ENCODE measurements around the gene DUSP16. TPM values are rescaled to one million over a fixed set of nuclear protein-coding genes. Genes with fewer than 3 reads are reported as not detected.

The DUSP16 gene
- total and polyA plus RNA-seq, 2 experiments from 2014 or later = 11.7 to 59.4 TPM

- no peak for DNase-seq (ENCODE audit: low spot score)
- Mint-ChIP-seq H3K4me3 (no peak overlapping the region), H3K9me3 (no peaks in the 10 kb centered on the region), H3K27ac (no peak overlapping the region), H3K4me1 (peaks cover 10% of the 10 kb centered on the region), H3K27me3 (ENCODE audit: insufficient read depth, low read depth, poor library complexity) (peaks cover under 1% of the 10 kb centered on the region), H3K36me3 (ENCODE audit: low read depth) (no peaks in the 10 kb centered on the region)
- 0 out of 2 replicates have a peak, but pooled peaks cover 4% of the 10 kb centered on the region for H3K4me1 ChIP-seq (ENCODE audit: insufficient read depth)
- no peaks in the 10 kb centered on the region for H3K9me2 ChIP-seq (ENCODE audit: insufficient read depth)
- no peaks in the 10 kb centered on the region for H3K79me2 ChIP-seq (replicated peaks; ENCODE audit: insufficient read depth)
- TF ChIP-seq STAT1 (IDR thresholded peaks at IDR 0.05; ENCODE audit: unreplicated experiment) = no peak
- TF ChIP-seq, protein P1, sequence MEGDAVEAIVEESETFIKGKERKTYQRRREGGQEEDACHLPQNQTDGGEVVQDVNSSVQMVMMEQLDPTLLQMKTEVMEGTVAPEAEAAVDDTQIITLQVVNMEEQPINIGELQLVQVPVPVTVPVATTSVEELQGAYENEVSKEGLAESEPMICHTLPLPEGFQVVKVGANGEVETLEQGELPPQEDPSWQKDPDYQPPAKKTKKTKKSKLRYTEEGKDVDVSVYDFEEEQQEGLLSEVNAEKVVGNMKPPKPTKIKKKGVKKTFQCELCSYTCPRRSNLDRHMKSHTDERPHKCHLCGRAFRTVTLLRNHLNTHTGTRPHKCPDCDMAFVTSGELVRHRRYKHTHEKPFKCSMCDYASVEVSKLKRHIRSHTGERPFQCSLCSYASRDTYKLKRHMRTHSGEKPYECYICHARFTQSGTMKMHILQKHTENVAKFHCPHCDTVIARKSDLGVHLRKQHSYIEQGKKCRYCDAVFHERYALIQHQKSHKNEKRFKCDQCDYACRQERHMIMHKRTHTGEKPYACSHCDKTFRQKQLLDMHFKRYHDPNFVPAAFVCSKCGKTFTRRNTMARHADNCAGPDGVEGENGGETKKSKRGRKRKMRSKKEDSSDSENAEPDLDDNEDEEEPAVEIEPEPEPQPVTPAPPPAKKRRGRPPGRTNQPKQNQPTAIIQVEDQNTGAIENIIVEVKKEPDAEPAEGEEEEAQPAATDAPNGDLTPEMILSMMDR (conservative IDR thresholded peaks at IDR 0.05; ENCODE audit: low read depth in 2 of 2) = no peak
- no peak for TF ChIP-seq ETS1 (IDR thresholded peaks at IDR 0.05)
- TF ChIP-seq, protein P2, sequence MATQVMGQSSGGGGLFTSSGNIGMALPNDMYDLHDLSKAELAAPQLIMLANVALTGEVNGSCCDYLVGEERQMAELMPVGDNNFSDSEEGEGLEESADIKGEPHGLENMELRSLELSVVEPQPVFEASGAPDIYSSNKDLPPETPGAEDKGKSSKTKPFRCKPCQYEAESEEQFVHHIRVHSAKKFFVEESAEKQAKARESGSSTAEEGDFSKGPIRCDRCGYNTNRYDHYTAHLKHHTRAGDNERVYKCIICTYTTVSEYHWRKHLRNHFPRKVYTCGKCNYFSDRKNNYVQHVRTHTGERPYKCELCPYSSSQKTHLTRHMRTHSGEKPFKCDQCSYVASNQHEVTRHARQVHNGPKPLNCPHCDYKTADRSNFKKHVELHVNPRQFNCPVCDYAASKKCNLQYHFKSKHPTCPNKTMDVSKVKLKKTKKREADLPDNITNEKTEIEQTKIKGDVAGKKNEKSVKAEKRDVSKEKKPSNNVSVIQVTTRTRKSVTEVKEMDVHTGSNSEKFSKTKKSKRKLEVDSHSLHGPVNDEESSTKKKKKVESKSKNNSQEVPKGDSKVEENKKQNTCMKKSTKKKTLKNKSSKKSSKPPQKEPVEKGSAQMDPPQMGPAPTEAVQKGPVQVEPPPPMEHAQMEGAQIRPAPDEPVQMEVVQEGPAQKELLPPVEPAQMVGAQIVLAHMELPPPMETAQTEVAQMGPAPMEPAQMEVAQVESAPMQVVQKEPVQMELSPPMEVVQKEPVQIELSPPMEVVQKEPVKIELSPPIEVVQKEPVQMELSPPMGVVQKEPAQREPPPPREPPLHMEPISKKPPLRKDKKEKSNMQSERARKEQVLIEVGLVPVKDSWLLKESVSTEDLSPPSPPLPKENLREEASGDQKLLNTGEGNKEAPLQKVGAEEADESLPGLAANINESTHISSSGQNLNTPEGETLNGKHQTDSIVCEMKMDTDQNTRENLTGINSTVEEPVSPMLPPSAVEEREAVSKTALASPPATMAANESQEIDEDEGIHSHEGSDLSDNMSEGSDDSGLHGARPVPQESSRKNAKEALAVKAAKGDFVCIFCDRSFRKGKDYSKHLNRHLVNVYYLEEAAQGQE (IDR thresholded peaks at IDR 0.05; ENCODE audit: unreplicated experiment) = no peak
- no peak for TF ChIP-seq CREB1 (CRISPR knock-in tag; IDR thresholded peaks at IDR 0.05; ENCODE audit: low read depth)
- no peak for TF ChIP-seq ZNF331 (CRISPR knock-in tag; IDR thresholded peaks at IDR 0.05; ENCODE audit: low read depth)
- TF ChIP-seq NANOG (IDR thresholded peaks at IDR 0.05; ENCODE audit: borderline replicate concordance) = no peak
- no peak for TF ChIP-seq EZH2 (IDR thresholded peaks at IDR 0.05; ENCODE audit: low read depth, unreplicated experiment)
- no peak for TF ChIP-seq JUNB (IDR thresholded peaks at IDR 0.05; ENCODE audit: unreplicated experiment)
- no peak for TF ChIP-seq ZNF114 (CRISPR knock-in tag; IDR thresholded peaks at IDR 0.05)
- no peak for TF ChIP-seq ZNF462 (CRISPR knock-in tag; IDR thresholded peaks at IDR 0.05)
- TF ChIP-seq EZH2phosphoT487 (IDR thresholded peaks at IDR 0.05; ENCODE audit: unreplicated experiment) = no peak
- TF ChIP-seq POLR2AphosphoS5 (IDR thresholded peaks at IDR 0.05; ENCODE audit: low read depth) = no peak
- no peaks in the 10 kb centered on the region for H3K36me3 ChIP-seq (ENCODE audit: insufficient read depth)
- H3K4me2 ChIP-seq = no peak overlapping the region
- H2AFZ ChIP-seq = no peak overlapping the region
- ATAC-seq = no peak
- no peak overlapping the region for H3K27ac ChIP-seq (ENCODE audit: low read depth)
- H4K20me1 ChIP-seq (replicated peaks; ENCODE audit: insufficient read depth) = no peaks in the 10 kb centered on the region
- no peak overlapping the region for H3K4me3 ChIP-seq
- H3F3A ChIP-seq (replicated peaks; ENCODE audit: low read depth) = no peaks in the 10 kb centered on the region
- no peaks in the 10 kb centered on the region for H3K27me3 ChIP-seq (ENCODE audit: insufficient read depth)
Measured at GRCh38 chr12:12456637-12457036, 106.0 kb downstream of the DUSP16 start.

All from GM23338 (cell line).